GM23248 (cell line): ENCODE data around the gene MCFD2.

Source experiments
- EZH2 ChIP-seq: fragments of 200-600 bp; sonication (generic); IDR thresholded peaks from 2 replicates; pipeline ENCODE4 v1.6.1; 2018; ENCODE audit warnings: antibody characterized with exemption, mild to moderate bottlenecking; ENCODE audit not compliant: insufficient read depth, poor library complexity, severe bottlenecking
- EZH2phosphoT487 ChIP-seq: fragments of 200-600 bp; sonication (generic); IDR thresholded peaks from 2 replicates; pipeline ENCODE4 v1.6.1; 2018; ENCODE audit warnings: antibody characterized with exemption, moderate library complexity, mild to moderate bottlenecking, low read depth; ENCODE audit not compliant: insufficient read depth

DNA sequence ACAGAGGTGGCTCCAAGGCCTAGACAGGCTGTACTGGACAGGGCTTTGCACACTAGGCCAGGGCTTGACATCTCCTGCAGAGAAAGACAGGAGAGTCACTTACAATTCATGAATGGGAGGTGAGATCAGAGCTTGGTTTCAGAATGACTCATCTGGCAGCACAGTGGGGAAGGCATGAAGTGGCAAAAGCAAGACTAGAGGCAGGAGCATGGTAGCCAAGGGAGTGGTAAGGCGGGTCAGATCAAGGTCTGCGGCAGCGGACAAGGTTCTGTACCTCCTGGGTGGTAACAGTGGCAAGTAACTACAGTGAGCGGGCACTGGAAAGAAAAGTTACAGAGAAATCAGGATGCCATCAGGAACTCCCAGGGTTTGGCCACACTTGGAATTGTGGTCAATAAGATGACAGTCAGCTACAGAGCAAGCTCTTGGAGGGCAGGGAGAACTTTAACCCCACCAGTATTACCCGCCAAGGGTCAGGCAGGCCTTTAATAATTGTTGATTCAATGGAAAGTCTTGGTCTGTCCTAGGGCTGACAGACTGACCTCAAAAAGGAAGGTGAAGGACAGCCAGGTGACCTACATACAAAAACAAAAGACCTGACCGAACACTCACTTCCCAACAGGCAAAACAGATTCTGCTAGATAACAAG, 5.7 kb downstream of the MCFD2 start:
- TF ChIP-seq EZH2phosphoT487: no peak
- no peak for TF ChIP-seq EZH2
